Amniotic epithelial cell (primary cell): Measurements from ENCODE around the gene CNTLN.
A peak's percentile ranks its signal among the peaks of the same experiment; 100 is the strongest.
"Not testable (repeated sequence)": the region's sequence is repeated elsewhere in the genome, so short reads cannot be mapped to it uniquely, and the experiment has no call there.

ENCODE experiments used
- DNase-seq: peaks from one replicate; pipeline ENCODE4 v3.0.0-alpha.2; 2010; ENCODE audit warnings: low read depth

CNTLN gene

GRCh38 chr9:17491780-17492179, 356.9 kb downstream of the CNTLN start:
- DNase-seq, result no peak

GRCh38 chr9:17503196-17503595, 368.4 kb downstream of the CNTLN start:
- no peak for DNase-seq

DNA sequence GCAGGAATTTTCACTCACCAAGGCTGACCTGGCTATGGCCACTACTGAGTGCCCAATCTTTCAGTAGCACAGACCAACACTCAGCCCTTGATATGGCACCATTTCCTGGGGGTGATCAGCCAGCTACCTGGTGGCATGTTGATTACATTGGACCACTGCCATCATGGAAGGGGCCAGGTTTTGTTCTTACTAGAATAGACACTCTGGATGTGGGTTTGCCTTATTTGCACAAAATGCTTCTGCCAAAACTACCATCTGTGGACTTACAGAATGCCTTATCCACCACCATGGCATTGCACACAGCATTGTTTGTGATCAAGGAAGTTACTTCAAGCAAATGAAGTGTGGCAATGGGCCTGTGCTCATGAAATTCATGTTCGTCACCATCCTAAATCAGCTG, 374.3 kb downstream of the CNTLN start:
- DNase-seq, result no peak

GRCh38 chr9:17509701-17510100, 374.9 kb downstream of the CNTLN start:
- DNase-seq, result peak; percentile 7

- peak; percentile 12 for DNase-seq
These were observed 384.9 kb downstream of the CNTLN start for GRCh38 chr9:17519761-17520160.

- DNase-seq, result no peak
These were observed 385.6 kb downstream of the CNTLN start for GRCh38 chr9:17520268-17521064.

DNA sequence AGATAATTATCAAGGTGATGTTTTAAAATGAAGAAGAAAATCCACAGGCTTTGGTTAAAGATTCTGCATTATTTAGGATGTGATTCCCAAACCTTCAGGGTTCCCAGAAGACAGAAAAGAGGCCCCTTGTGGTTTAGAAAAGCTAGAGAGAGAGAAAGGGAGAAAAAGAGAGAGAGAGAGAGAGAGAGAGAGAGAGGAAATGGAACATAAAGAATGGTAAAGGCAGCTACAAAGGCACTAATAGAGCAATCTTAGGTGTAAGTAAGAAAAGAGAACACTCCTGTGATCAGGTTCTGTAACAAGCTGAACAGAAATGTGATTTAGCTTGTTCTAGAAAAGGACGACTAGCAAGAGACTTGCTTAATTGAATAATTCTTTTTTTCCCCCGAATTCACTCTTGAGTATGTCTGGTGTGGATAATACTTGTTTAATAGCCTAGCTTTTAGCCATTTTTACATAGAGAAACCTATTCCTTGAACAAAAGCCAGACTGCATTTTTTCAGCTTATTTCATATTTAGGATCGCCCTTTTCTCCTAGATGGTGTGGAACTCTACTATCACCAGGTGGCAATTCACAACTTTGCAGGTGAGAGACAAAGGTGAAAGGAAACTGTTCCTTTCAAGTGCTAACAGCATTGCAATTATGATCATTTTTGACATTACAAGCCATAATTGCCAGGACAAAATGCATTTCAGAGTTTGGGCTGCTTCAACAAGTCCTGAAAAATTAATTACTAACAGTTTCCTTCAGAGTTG, 386.4 kb downstream of the CNTLN start:
- no peak for DNase-seq

DNA sequence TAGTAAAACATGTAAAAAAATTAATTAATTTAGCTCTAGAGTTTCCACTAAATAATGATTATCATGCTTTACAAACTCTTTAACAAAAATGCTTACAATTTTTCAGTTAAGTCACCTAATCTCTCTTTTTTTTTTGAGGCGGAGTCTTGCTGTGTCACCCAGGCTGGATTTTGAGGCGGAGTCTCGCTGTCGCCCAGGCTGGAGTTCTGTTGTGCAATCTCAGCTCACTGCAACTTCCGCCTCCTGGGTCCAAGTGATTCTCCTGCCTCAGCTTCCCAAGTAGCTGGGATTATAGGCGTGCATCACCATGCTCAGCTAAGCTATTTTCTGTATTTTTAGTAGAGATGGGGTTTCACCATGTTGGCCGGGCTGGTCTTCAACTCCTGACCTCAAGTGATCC, 391.9 kb downstream of the CNTLN start:
- not testable (repeated sequence) for DNase-seq

- peak; percentile 7 for DNase-seq
These were observed 394.0 kb downstream of the CNTLN start for GRCh38 chr9:17528859-17529258.

- DNase-seq, result peak; percentile 40
These were observed 396.9 kb downstream of the CNTLN start for GRCh38 chr9:17531642-17532254.

GRCh38 chr9:17532461-17532860, 397.6 kb downstream of the CNTLN start:
- DNase-seq, result no peak

DNA sequence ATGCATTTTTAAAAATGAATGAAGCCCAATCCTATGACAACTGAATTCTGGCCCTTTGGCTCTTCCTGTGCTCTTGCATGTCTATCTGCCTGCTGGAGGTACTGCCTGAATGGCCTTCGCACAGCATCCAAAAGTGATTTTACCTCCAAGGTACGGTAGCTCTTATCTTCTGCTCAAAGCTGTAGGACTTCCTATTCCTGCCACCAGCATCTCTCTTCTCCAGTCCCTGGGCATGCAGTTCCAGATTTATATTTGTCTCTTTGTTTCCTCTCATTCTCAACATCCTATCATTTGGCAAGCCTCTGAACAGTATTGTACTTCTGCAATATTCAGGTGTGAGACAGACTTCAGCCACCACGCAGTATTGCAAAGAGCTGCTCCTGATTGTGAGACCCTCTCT, 400.3 kb downstream of the CNTLN start:
- DNase-seq, result no peak

GRCh38 chr9:17536027-17536426, 401.2 kb downstream of the CNTLN start:
- no peak for DNase-seq

- DNase-seq, result no peak
These were observed 416.2 kb downstream of the CNTLN start for GRCh38 chr9:17551023-17551422.
